ENCODE data around the gene GNG12. TPM values are rescaled to one million over a fixed set of nuclear protein-coding genes. Genes with fewer than 3 reads are reported as not detected.

GNG12 gene
- total RNA-seq, 1 experiment from 2014 or later = 14.3 TPM

DNA sequence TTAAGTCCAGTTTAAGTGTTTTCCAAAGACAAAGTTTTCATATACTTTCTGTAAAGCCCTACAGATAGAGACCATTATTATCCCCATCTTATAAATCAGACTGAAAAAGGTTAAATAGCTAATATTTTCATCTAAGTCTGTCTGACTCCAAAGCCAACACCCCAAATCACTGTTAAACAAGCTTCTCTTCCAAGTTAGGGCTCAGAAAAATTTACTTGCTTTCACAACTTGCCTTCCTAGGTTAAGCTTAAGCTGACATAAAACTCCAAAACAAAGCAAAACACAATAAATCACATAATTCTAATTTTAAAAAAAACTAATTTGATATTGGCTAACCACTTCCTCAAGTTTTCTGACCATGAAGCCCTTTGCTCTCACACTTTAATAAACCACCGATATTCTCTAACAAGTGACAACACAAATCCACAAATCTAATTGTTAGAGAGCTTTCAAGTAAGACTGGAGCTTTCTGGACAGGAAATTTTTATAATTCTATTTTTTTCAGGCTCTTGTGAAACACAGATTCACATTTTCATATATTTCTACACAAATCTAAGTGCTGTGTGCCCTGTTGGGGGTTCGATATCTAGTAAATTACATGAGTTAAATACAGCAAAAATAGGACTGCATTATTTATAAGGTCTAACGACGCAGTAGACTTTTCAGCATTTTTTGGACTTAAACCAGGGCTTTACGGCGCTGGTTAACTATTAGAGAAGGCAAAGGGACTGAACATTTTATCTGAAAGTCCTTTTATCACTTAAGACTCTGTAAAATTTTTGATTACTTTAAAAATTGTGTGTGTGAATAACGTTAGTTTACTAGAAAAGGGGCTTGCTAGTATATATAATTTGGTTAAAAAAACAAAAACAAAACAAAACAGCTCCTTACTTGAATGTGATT is 2.1 kb downstream of the GNG12 start:
- Histone ChIP-seq H3K4ac (ENCODE audit: low read depth, low read length) (no peak overlapping the region), H3K27ac (ENCODE audit: insufficient read length, low read depth, low read length) (no peak overlapping the region), H2AK5ac (ENCODE audit: insufficient read length, low read length) (no peak overlapping the region), H2BK5ac (ENCODE audit: insufficient read length, low read length) (no peak overlapping the region), H3K4me2 (ENCODE audit: insufficient read depth, insufficient read length, low read length) (peak overlapping the region; percentile 86), H3K27me3 (ENCODE audit: insufficient read depth, low read length) (peaks cover 4% of the 10 kb centered on the region), H3K9me3 (ENCODE audit: control insufficient read depth, low read depth, low read length) (no peaks in the 10 kb centered on the region), H2BK12ac (ENCODE audit: insufficient read length, low read depth, low read length) (no peak overlapping the region), H3K56ac (ENCODE audit: insufficient read length, low read depth, low read length) (no peak overlapping the region), H4K5ac (ENCODE audit: insufficient read length, low read depth, low read length) (no peak overlapping the region), H2BK15ac (ENCODE audit: low read depth, low read length) (no peak overlapping the region), H3K79me1 (ENCODE audit: insufficient read depth, low read depth, low read length, poor library complexity, severe bottlenecking) (no peaks in the 10 kb centered on the region), H3K18ac (ENCODE audit: insufficient read length, low read depth, low read length) (no peak overlapping the region), H2BK120ac (ENCODE audit: low read depth, low read length, poor library complexity, severe bottlenecking) (no peak overlapping the region), H3K23ac (ENCODE audit: insufficient read length, low read depth, low read length) (no peak overlapping the region), H3K4me1 (ENCODE audit: insufficient read depth, low read length) (no peaks in the 10 kb centered on the region), H2BK20ac (ENCODE audit: low read depth, low read length, poor library complexity, severe bottlenecking) (no peak overlapping the region), H3K14ac (ENCODE audit: insufficient read depth, low read length) (no peak overlapping the region), H4K8ac (replicated peaks; ENCODE audit: insufficient read length, low read depth, low read length) (no peak overlapping the region), H4K91ac (ENCODE audit: insufficient read length, low read depth, low read length) (no peak overlapping the region), H4K20me1 (ENCODE audit: control insufficient read depth, insufficient read depth, insufficient read length) (no peaks in the 10 kb centered on the region), H2AFZ (ENCODE audit: low read length) (no peak overlapping the region), H3K23me2 (ENCODE audit: insufficient read length, low read depth, low read length, poor library complexity, severe bottlenecking) (peaks cover 16% of the 10 kb centered on the region), H3K9ac (ENCODE audit: extremely low read depth, insufficient read length, low read length) (no peak overlapping the region), H3K79me2 (ENCODE audit: insufficient read depth, low read length) (no peaks in the 10 kb centered on the region; the same call in 1 of the 2 replicates), H3T11ph (ENCODE audit: low read length) (no peak overlapping the region)
- peaks cover 37% of the 10 kb centered on the region for H3K27me3 Mint-ChIP-seq (ENCODE audit: low read depth)
- DNase-seq = no peak
- peaks cover 20 to 21% of the 10 kb centered on the region in 2 experiments for H3K4me1 Mint-ChIP-seq
- peak overlapping the region; percentile 77 to 97 for H3K4me3 Mint-ChIP-seq
- TF ChIP-seq, protein P1, sequence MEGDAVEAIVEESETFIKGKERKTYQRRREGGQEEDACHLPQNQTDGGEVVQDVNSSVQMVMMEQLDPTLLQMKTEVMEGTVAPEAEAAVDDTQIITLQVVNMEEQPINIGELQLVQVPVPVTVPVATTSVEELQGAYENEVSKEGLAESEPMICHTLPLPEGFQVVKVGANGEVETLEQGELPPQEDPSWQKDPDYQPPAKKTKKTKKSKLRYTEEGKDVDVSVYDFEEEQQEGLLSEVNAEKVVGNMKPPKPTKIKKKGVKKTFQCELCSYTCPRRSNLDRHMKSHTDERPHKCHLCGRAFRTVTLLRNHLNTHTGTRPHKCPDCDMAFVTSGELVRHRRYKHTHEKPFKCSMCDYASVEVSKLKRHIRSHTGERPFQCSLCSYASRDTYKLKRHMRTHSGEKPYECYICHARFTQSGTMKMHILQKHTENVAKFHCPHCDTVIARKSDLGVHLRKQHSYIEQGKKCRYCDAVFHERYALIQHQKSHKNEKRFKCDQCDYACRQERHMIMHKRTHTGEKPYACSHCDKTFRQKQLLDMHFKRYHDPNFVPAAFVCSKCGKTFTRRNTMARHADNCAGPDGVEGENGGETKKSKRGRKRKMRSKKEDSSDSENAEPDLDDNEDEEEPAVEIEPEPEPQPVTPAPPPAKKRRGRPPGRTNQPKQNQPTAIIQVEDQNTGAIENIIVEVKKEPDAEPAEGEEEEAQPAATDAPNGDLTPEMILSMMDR (conservative IDR thresholded peaks at IDR 0.05) = no peak
- H3K36me3 Mint-ChIP-seq (ENCODE audit: insufficient read depth in 1 of 3, low read depth in 3 of 3) = no peaks in the 10 kb centered on the region; a peak in 1 of 7 replicates
- no peak overlapping the region for H3K27ac Mint-ChIP-seq
- WGBS (ENCODE audit: extremely low coverage, insufficient read length, low lambda C conversion rate) = no CpG with 5 or more reads among the region's 7 CpGs
- no peaks in the 10 kb centered on the region for H3K9me3 Mint-ChIP-seq

All from H9 (cell line).